Measurements from ENCODE around the gene MRPL3.

The MRPL3 gene

DNA sequence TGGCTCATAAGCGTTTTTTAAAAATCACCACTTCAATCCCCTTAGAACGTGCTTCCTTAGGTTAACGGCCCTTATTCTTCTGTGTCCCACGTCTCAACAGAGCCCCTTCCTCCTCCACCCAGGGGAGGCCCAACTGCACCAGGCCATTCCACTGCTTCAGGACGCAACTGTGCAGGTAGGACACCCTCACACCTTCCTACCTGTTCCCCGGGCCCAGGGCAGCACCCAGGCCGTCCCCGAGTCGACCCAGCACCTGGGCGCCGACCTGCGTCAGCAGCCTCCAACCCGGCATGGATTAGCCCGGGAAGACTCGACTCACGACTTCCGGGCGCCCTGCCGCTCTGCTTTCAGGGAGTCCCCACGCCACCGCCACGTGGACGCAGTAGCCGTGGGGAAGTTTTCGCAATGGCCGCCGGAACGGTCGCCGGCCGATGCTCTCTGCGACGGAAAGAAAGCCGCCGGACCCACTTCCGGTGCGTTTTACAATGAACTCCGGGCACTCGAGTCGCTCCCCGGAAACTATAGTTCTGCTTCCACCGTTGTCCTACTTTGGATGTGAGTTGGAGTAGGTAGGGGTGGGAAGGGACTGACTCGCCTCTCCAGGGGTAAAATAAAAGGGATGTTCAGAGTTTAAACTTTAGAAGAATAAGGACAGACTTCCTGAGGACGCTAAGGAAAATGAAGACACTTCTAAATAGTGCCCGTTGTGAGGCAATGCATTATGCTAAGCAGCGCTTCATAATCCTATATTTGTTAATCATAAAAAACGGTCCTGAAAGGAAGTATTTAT, at the start of gene MRPL3:
Gene MRPL3 (minus strand): TSS at position 442 of the 790 bp plus-strand sequence. CDS start 150 bp downstream, at position 292.
- DNase-seq: peak; percentile 63 to 79 (median 69)

DNA sequence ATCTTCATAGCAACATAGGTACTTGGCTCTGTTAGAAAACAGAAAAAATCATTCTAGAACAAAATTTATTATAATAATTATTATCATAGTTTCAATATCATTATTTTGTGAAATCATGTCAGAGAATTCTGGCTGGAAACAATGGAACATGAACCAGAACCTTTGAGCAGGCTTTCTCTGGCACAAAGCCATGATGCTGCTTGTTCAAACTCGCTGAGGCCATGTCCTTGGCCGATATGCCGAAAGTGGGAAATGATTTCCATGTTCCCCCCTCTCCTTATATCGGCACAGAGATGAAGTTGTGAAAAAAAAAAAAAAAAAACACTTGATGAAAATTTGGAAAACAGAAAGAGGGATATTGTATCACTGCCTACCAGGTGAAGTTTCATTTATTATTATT, 49.0 kb upstream of the MRPL3 start:
- no peak for DNase-seq

DNA sequence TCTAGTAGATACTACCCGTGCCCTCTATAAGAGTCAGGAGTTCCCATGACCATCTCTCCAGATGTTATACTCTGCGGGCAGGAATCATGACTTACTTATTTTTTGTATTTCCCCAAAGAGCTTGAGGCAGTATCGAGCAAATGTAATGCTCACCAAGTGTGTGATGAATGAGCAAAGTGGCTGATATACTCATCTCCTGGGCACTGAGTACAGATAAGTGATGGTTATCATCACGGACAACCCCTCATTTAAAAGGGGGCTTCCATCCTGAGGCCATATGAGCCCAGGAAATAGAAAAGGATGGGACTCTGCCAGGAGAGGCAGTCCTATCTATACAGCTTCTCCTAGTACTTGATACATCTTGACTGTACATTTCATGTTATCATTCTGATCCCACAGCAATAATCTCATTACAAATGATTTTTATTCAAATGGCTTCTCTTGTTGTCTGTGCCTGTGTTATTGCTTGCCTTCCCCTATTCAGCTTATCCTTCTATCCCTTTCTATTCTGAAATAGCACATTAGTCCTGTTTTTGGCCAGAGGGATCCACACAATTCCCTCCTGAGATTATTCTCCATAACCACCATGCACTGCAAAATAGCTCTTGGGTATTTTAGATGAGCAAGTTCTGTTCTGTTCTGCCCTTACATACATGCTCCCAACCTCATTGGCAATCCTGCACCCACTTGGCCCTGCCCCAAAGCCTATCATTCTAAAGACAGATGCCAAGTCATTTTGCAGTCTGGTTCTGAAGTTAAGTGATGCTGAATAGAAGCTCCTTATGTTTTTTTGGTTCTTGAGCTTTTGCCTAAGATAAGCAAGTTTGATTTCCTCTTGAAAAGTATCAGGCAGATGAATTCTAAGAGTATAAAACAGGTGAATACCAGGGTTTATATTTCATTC, 48.0 kb upstream of the MRPL3 start:
- DNase-seq: no peak

DNA sequence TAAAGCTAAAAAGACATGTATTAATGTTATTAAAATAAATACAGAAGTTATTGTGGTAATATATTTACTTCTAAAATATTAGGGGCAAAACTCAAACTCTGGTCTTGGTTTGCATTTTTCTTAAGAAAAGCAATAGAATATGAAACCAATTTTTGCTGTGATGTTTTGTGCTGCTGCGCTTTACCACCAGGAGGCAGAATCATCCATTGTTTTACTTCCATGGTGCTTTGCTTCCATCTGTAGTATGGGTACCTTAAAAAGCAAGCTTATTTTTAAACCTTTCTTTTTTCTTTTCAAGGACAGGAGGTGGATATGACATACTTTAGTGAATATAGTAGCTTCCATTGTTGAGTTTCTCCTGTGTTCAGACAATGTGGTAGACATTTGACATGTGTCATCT, 46.6 kb upstream of the MRPL3 start:
- DNase-seq: no peak

DNA sequence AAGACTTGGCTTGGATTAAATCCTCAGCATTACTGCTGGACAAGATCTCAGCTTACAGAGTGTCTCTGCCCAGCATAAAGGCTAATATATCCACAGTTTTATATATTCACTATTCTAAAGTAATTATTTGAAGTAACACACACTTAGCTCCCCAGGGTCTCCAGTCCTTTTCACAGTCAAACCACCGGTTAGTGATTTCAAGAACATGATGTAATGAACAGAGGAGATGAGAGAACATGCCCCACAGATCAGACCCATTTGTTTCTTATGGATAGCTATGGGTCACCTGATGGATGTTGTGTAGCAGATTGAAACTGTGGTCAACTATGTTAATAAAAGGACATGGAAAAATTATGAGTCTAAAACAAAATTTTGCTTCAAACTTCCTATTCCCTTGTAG, 44.8 kb upstream of the MRPL3 start:
- DNase-seq: no peak

DNA sequence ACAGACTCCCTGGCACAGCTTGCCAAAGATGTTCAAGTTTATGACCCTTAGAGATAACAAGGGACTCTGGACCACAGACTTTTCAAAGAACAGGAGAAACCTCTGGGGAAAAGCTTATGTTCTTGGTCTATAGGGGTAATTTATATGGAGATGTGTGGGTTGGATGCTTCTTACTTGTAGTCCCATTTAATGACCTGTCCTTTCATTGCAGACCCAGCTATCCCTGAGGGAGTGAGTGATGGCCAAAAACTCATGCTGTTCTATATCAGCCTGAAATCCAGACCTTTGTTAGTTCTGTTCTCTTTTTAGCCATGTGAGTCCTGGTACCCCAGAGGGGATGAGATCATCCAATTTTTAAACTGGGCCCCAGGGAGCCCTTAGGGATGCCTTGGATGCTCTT, 43.7 kb upstream of the MRPL3 start:
- DNase-seq: no peak

DNA sequence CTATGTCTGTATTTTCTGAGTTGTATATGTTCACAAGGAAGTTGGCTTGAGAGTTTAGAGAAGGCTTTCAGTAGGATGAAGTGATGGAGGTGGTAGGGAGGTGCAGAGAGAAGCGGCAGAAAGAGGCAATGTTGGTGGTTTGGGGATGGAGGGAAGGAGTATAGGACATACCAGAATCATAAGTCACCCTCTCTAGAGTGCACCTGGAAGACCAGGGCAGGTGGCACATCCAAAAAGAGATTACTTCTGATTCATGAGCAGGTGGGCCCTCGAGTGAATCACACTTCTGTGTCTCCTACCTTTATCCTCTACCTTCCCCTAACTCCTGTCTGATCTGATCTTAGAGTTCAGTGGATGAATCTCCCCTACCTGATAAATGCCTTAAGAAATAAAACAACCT, 41.8 kb upstream of the MRPL3 start:
- no peak for DNase-seq

DNA sequence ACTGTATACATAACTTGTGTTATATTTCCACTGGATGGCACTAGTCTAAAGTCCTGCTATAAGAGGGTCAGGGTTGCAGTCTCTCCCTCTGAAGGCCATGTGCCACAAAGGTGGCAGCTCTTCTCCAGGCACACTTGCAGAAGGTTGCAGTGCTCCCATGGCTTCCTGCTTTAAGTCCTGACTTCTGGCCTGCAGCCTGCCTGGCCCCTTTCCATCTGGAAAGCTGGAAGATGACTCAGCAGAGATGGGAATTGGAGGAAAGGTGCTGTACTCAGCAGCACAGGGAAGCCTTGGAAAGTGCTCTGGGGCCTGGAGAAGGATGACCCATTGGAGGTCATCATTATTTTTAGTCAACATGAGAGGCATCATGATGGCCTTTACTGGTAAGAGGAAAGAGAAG, 40.9 kb upstream of the MRPL3 start:
- DNase-seq: no peak

DNA sequence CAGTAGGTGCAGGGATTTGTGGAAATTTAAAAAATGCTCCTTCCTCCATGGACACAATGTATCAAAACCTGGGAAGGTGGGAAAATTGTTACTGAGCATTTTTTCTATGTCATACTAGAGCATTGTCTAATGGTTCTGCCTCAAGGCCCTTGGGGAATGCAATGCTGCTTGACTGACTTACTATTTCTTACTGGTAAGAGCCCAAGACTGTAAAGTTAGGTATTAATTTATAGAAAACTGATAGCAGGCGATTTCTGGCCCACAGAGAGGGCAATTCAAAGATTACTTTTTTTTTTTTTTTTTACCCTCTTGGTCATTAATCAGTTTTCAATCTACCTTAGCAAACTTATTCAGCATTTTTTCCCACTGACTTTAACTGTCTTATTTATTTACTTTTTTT, 38.5 kb upstream of the MRPL3 start:
- DNase-seq: no peak

DNA sequence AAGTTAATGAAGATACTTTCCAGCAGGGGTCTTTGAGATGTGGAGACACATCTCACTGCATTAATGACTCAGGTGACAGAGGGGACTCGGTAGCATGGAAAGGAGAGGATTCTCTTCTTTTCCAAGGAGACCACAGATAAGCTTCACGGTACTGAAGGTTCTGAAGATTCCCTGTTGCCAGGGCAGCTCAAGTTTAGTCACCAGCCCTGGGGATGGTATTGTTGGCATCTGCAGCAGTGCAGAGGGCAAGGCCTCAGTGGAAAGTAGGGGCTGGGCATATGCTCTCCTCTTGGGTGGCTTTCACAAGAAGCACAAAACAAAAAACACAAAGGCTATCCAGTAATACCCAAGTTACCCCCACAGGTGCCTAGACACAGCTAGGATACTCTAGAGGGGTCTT, 38.0 kb upstream of the MRPL3 start:
- DNase-seq: no peak

DNA sequence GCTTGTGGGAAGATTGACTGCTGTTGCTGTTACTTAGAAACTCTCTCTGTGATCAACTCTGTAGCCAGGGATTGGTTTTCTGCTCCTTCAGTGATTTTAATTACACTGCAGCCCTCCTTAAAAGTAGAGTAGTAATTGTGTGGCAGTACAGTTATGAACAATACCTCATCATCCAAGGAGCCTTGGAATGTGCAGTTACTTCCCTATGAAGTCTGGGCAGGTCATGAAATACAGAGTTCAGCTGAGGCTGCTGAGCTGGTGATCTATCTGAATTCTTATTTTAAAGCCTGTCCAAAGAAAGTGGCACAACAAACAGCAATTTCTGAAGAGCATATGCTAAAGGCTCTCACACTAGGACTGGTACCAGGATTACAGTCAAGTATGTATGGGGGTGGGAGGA, 37.4 kb upstream of the MRPL3 start:
- DNase-seq: no peak

DNA sequence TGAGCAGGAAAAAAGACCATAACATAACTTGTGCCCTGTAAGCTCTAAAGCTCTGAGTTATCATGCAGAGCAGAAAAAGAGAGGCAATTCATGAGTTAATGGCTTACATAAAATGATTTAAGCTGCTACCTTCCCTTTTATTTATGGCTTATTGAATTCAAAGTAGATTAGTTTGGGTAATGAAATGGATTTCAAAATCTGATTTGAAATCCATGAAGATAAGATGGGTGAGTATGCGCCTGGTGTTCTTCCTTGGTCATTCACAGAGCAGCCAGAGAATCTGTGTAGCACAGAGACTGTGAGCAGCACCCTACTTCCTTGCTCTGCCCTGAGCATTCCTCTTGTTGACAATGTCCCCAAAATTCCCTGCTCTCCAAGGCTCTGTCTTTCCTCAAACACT, 36.2 kb upstream of the MRPL3 start:
- DNase-seq: no peak

DNA sequence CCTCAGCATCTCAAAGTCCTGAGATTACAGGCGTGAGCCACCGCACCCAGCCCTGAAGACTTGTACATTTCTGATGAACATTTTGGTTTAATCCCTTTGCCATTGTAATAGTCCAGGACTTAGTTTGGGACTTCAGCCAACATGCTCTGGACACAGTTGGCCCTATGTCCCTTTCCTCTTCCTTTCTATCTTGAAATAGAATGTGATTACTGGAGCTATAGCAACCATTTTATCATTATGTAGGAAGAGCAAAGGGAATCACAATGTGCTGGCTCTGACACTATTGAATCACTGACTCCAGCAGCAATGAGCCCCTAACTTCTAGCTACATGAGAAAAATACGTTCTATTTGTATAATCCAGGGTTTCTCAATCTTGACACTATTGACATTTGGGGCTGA, 34.8 kb upstream of the MRPL3 start:
- no peak for DNase-seq

DNA sequence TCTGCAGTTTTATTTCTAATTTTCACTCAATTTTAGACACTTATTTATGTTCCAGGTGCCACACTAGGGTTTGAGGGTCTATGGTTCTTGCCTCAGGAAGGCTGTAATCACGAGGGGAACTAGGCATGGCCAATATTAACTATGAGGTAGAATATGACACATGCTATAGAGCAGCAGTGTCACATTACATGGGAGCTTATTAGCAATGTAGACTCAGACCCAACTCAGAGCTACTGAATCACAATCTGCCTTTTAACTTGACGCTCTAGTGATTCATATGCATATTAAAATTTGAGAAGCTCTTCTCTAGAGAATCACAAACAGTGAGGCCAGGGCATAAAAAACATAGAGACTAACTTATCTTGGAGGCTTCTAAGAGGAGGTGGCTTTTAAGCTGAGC, 32.8 kb upstream of the MRPL3 start:
- no peak for DNase-seq

DNA sequence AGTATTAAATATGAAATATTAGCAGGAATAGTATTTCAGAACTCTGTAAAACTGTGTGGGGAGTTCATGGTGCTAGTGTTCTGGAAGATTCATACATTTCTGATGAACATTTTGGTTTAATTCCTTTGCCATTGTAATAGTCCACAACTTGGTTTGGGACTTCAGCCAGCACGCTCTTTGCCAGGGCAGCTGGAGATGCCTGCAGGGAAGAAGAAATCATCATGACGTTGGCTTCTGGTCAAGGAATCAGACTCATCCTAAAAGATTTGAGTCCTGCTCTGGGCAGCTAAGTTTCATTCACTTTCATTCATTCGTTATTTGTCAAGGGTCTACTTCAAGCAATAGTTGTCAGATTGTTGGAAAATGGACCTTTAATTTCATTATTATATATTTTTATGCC, 32.4 kb upstream of the MRPL3 start:
- no peak for DNase-seq

DNA sequence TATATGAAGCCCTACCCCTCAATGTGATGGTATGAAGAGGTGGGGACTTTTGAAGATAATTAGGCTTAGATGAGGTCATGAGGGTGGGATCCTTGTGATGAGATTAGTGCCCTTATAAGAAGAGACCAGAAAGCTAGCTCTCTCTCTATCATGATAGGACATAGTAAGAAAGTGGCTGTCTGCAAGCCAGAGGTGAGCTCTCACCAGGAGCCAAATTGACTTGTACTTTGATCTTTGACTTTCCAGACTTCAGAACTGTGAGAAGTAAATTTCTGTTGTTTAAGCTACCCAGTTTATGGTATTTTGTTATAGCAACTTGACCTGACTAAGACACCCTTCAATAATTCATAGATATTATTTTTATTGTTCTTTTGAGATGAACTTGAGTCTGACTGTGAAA, 29.9 kb upstream of the MRPL3 start:
- DNase-seq: no peak

DNA sequence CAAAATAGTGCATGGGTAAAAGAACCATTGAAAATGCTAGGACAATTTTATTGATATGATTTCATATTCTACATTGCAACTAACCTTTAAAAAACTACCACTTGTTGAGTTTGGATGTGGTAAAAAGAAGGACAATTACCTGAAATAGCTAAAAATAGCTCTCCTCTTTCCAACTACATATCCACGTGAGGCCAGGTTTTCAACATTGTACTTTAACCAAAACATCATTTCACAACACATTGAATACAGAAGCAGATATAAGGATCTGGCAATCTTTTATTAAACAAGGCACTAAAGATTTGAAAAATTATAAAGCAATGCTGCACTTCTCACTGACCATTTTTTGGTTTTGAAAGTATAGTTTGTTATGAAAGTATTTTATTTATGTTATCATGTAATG, 28.1 kb upstream of the MRPL3 start:
- no peak for DNase-seq

DNA sequence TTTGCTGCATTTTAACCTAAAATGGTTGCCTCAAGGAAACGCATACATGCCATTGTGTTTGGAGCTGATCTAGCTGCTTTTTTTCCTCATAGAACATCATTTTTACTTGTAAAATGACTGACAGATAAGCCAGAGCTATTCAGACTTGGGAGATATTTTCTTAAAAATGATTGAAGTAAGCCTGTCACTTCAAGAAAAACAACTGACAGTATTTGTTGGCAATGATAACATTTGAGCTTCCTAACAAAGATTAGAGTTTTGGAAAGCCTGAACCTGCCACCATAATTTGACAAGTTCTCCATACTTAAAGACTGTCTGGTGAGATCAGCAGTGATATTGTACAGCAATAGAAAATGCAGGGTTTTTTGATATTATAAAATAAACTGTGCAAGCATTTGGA, 27.6 kb upstream of the MRPL3 start:
- DNase-seq: no peak

DNA sequence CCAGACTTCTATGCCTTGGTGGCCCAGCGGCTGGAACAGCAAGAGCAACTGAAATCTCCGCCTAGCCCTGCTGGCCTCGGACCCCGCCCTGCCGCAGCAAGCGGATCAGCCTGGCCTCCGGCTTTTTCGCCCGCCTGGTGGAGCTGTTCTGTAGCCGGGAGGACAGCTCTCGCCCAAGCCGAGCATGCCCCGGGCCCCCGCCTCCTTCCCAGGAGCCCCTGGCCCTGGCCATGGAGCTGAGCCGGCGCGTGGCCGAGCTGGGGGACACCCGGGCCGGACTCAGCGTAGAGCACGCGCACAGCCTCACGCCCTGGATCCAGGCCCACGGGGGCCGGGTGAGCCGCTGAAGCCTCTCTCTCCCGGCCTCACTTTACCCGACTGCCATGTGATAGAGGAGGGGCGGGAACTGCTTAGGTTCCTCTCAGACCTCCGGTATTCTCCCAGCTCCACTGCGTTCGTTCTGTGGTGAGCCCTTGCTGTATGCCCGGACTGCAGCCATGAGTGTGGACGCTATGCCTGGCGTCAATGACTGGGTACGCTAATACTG, 24.1 kb upstream of the MRPL3 start:
- no peak for DNase-seq

DNA sequence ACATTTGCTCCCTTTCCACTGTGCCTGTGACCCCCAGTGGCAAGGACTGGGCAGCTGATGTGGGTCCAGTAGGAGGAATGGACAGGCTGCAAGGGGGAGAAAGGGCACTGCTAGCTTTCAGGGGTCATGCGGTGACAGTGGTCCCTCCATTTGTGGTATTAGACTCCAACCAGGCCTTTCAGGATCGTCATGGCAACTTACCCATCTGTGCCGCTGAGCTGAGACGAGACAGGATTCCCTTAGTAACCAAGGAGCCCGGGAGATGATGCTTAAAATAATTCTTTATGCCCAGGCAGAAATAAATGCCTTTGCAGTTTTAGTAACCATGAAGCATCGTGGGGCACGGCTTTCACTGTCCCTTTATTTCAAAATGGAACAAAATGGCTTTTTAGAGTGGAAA, 15.9 kb upstream of the MRPL3 start:
- DNase-seq: no peak

DNA sequence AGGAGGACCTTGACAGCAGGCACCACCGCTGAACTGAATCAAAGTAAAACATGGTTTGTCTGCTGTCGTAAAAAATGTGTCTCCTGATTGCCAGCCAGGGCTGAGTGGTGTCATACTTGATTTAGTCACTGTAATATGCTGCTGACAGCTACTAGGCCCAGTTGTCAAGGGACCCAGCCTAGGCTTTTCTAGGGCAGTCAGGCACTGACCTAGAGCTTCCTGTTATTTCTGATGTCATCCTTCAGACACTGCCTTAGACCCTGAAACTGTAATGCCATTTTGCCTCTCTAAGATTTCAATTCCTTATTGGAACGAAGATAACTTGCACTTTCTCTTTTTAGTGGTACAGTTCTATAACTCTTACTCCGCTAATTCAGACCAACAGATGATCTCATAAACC, 2.6 kb upstream of the MRPL3 start:
- no peak for DNase-seq

DNA sequence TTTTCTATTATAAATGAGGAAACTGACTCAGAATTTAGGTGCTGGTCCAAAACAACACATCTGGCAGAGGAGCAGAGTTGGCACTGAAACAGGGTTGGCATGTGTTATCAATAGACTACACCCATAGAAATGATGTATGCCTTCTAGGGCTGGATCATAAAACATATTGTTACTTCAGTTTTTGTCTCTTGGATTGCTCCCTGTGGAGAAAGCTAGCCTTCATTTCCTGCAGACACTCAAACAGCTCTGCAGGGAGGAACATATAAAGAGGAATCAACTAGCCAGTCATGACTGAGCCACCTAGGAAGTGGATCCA, 507 bp upstream of the MRPL3 start:
- DNase-seq: no peak

DNA sequence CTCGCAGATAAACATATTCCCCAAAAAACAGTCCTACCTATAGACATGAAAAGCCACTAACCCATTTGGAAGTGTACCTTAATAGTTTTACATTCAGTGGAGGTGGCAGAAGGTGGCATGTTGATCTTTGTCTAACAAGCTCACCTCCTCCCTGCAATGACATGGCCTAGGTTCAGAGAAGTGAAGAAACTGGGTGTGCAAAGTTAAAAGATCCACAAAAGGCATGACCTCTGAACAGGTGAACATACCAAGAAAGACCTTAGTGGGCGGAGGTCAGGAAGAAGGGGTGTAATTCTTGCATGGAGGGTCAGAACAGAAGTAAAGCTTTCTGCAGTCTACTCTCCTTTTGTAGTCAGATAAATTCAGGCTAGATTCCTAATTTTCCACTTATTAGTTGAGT, 822 bp downstream of the MRPL3 start:
- no peak for DNase-seq

DNA sequence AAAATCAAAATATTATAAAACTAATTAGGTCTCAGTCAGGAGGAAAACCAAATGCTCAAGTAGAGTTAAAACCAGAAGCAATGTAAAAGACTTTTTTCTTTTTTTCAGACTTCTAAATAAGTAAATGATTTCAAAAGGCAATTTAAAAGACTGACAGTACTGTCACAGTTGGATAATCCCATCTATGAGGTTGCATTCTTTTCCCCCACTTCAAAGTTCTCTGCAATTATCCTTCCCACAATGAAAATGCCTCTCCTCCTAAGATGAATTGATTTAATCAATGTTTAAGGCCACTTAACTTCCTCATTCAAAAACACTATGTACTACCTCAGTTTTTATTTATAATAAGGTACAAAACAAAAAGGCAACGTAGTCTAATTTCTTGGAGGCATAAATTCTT, 8.1 kb downstream of the MRPL3 start:
- DNase-seq: no peak

Data from activated CD4-positive, CD25-positive, alpha-beta regulatory T cell (primary cell).